Measurements from ENCODE around the gene PAK5.

DNA sequence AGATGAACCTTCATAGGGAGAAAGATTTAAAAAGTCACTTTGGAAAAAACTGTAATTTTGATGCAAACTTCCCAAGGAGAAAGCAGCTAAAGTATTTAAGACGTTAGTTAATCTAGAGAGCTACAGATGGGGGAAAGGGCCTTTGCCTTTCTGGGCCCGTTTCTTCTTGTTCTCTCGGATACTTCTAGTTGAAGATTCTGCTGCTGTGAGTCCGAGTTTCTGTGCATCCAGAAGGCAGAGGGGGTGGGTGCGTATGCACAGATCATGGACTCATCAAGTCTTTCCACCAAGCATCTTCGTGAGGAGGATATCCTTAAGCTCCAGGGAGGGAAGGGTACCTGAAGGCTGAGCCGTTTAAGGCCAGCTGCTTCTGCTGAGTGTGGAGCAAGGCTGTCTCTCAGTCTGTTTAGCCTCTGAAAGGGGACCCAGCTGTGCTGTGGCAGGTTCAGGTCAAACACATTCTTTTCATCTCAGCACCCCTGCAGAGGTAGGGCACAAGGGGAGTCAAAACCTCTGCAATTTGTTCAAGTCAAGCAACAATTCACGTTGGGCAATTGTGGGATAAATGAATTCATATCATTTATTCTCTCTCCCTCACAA is 320.2 kb downstream of the PAK5 start:
- TF ChIP-seq, protein P1, sequence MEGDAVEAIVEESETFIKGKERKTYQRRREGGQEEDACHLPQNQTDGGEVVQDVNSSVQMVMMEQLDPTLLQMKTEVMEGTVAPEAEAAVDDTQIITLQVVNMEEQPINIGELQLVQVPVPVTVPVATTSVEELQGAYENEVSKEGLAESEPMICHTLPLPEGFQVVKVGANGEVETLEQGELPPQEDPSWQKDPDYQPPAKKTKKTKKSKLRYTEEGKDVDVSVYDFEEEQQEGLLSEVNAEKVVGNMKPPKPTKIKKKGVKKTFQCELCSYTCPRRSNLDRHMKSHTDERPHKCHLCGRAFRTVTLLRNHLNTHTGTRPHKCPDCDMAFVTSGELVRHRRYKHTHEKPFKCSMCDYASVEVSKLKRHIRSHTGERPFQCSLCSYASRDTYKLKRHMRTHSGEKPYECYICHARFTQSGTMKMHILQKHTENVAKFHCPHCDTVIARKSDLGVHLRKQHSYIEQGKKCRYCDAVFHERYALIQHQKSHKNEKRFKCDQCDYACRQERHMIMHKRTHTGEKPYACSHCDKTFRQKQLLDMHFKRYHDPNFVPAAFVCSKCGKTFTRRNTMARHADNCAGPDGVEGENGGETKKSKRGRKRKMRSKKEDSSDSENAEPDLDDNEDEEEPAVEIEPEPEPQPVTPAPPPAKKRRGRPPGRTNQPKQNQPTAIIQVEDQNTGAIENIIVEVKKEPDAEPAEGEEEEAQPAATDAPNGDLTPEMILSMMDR (IDR thresholded peaks at IDR 0.05 in 2 of 3, conservative IDR thresholded peaks at IDR 0.05 in 1 of 3; ENCODE audit: borderline replicate concordance in 1 of 3, insufficient read depth in 1 of 3, low read depth in 2 of 3, low read length in 2 of 3): no peak
- TF ChIP-seq JUND (IDR thresholded peaks at IDR 0.05) (no peak), POLR2A (IDR thresholded peaks at IDR 0.05; ENCODE audit: borderline replicate concordance, extremely low read depth, insufficient read depth, insufficient read length) (no peak), YY1 (IDR thresholded peaks at IDR 0.05; ENCODE audit: extremely low read depth, insufficient replicate concordance, low read depth, low read length) (no peak), POLR2AphosphoS5 (IDR thresholded peaks at IDR 0.05; ENCODE audit: low read depth, low read length) (no peak), ZNF274 (IDR thresholded peaks at IDR 0.05; ENCODE audit: low read depth, low read length) (no peak), SRF (IDR thresholded peaks at IDR 0.05; ENCODE audit: low read depth) (no peak), EZH2 (IDR thresholded peaks at IDR 0.05) (no peak), SIN3A (IDR thresholded peaks at IDR 0.05; ENCODE audit: low read depth) (no peak), CEBPB (IDR thresholded peaks at IDR 0.05; ENCODE audit: low read depth) (no peak), FOSL1 (IDR thresholded peaks at IDR 0.05; ENCODE audit: low read depth) (no peak)
- TF ChIP-seq, protein P2, sequence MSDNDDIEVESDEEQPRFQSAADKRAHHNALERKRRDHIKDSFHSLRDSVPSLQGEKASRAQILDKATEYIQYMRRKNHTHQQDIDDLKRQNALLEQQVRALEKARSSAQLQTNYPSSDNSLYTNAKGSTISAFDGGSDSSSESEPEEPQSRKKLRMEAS (IDR thresholded peaks at IDR 0.05): no peak
- TF ChIP-seq, protein P3, sequence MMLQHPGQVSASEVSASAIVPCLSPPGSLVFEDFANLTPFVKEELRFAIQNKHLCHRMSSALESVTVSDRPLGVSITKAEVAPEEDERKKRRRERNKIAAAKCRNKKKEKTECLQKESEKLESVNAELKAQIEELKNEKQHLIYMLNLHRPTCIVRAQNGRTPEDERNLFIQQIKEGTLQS (IDR thresholded peaks at IDR 0.05): no peak
- TF ChIP-seq, protein P4, sequence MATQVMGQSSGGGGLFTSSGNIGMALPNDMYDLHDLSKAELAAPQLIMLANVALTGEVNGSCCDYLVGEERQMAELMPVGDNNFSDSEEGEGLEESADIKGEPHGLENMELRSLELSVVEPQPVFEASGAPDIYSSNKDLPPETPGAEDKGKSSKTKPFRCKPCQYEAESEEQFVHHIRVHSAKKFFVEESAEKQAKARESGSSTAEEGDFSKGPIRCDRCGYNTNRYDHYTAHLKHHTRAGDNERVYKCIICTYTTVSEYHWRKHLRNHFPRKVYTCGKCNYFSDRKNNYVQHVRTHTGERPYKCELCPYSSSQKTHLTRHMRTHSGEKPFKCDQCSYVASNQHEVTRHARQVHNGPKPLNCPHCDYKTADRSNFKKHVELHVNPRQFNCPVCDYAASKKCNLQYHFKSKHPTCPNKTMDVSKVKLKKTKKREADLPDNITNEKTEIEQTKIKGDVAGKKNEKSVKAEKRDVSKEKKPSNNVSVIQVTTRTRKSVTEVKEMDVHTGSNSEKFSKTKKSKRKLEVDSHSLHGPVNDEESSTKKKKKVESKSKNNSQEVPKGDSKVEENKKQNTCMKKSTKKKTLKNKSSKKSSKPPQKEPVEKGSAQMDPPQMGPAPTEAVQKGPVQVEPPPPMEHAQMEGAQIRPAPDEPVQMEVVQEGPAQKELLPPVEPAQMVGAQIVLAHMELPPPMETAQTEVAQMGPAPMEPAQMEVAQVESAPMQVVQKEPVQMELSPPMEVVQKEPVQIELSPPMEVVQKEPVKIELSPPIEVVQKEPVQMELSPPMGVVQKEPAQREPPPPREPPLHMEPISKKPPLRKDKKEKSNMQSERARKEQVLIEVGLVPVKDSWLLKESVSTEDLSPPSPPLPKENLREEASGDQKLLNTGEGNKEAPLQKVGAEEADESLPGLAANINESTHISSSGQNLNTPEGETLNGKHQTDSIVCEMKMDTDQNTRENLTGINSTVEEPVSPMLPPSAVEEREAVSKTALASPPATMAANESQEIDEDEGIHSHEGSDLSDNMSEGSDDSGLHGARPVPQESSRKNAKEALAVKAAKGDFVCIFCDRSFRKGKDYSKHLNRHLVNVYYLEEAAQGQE (IDR thresholded peaks at IDR 0.05; ENCODE audit: low read depth): no peak
